ENCODE measurements around the gene OR5AU1. TPM values are rescaled to one million over a fixed set of nuclear protein-coding genes. Genes with fewer than 3 reads are reported as not detected.

OR5AU1 gene
- total RNA-seq, 1 donor from 2014 or later: not detected

DNA sequence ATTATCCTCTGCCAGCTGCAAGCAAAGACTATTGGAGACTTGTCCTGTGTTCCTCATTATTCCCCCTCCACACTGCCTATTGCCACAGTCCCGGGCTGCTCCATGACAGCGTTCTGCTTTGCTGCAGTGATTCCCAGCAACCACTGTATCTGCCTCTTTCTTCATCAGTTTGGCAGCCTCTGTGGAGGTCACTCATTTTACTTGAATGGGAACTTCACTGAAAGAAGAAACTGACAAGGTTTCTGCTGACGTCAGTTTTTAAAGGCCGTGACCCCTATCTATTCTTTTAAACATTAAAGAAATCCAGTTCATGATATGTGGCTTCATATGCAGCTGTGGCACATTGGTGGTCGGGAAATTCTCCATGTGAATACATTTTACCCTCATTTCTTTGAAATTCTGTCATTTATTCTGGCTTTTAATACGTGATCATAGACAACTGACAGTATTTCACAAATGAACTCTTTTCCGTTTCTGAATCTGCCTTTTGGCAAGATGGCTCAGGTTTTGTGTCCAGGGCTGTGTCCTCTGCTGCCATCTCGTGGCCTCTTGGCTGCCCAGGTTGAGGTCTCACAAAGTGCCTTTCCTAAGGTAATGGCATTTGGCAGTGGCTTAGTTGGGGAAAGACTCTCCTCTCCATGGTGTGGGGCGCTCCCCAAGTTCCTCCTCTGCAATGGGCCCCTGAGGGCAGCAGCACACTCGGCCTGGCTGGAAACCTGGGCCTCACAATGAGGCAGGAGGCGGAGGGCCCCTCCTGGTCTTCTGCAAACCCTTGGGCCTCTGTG is 49.2 kb downstream of the OR5AU1 start:
- TF ChIP-seq, protein P1, sequence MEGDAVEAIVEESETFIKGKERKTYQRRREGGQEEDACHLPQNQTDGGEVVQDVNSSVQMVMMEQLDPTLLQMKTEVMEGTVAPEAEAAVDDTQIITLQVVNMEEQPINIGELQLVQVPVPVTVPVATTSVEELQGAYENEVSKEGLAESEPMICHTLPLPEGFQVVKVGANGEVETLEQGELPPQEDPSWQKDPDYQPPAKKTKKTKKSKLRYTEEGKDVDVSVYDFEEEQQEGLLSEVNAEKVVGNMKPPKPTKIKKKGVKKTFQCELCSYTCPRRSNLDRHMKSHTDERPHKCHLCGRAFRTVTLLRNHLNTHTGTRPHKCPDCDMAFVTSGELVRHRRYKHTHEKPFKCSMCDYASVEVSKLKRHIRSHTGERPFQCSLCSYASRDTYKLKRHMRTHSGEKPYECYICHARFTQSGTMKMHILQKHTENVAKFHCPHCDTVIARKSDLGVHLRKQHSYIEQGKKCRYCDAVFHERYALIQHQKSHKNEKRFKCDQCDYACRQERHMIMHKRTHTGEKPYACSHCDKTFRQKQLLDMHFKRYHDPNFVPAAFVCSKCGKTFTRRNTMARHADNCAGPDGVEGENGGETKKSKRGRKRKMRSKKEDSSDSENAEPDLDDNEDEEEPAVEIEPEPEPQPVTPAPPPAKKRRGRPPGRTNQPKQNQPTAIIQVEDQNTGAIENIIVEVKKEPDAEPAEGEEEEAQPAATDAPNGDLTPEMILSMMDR (IDR thresholded peaks at IDR 0.05): peak; percentile 94
- no peak for DNase-seq (ENCODE audit: low spot score)
- Mint-ChIP-seq H3K9me3 (ENCODE audit: low read depth) (no peaks in the 10 kb centered on the region), H3K4me3 (ENCODE audit: unreplicated experiment) (no peak overlapping the region), H3K36me3 (ENCODE audit: low read depth) (no peaks in the 10 kb centered on the region), H3K4me1 (ENCODE audit: low read depth) (peaks cover 48% of the 10 kb centered on the region), H3K27ac (ENCODE audit: unreplicated experiment) (peak overlapping the region; percentile 83), H3K27me3 (ENCODE audit: low read depth) (no peaks in the 10 kb centered on the region)

DNA sequence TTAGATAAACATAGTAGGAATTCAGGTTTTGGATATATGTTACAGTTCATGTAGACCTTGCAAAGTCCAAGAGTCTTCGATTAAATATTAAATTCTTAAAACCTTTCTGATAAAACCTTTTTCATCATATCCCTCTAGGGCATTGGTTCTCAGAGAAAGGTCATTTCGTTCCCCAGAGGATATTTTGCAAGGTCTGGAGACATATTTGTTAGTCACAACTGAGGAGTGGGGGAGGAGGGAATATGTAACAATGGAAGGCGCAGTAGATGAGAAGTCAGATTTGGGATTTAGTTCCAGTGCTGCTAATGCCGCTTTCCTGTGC is 49.7 kb downstream of the OR5AU1 start:
- Mint-ChIP-seq H3K27me3 (ENCODE audit: low read depth) (no peaks in the 10 kb centered on the region), H3K4me1 (ENCODE audit: low read depth) (peaks cover 49% of the 10 kb centered on the region), H3K27ac (ENCODE audit: unreplicated experiment) (peak overlapping the region; percentile 83), H3K9me3 (ENCODE audit: low read depth) (no peaks in the 10 kb centered on the region), H3K36me3 (ENCODE audit: low read depth) (no peaks in the 10 kb centered on the region), H3K4me3 (ENCODE audit: unreplicated experiment) (no peak overlapping the region)
- TF ChIP-seq, protein P1 (IDR thresholded peaks at IDR 0.05): no peak
- no peak for DNase-seq (ENCODE audit: low spot score)

DNA sequence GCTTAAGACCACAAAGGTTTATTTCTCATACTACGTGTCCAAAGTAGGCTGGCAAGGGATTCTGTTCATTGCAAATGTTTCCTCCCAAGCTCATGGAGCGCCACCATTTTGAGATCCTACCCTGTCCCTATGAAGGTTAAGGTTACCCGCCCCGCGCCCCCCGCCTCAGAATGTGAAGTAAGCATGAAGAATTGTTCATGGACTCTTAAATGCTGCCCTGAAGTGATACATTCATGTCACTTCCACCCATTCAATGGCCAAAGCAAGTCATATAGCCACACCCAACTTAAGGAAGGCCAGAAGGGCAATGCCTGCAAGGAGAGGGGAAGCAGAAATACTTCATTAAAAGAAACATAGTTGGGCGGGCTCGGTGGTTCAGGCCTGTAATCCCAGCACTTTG is 50.8 kb downstream of the OR5AU1 start:
- TF ChIP-seq, protein P1 (IDR thresholded peaks at IDR 0.05): no peak
- no peaks in the 10 kb centered on the region for H3K9me3 Mint-ChIP-seq (ENCODE audit: low read depth)
- no peak overlapping the region for H3K27ac Mint-ChIP-seq (ENCODE audit: unreplicated experiment)
- DNase-seq (ENCODE audit: low spot score): no peak
- H3K4me1 Mint-ChIP-seq (ENCODE audit: low read depth): peaks cover 52% of the 10 kb centered on the region
- no peaks in the 10 kb centered on the region for H3K27me3 Mint-ChIP-seq (ENCODE audit: low read depth)
- H3K4me3 Mint-ChIP-seq (ENCODE audit: unreplicated experiment): no peak overlapping the region
- no peaks in the 10 kb centered on the region for H3K36me3 Mint-ChIP-seq (ENCODE audit: low read depth)

Other genes starting within 250 kb of the OR5AU1 start
- not detected in 3 replicates for gene RNASE2, start 200.6 kb downstream of the OR5AU1 start, total RNA-seq
- 34.4 to 50.1 TPM (median 41.1 TPM) in 3 replicates for gene METTL17, start 166.1 kb downstream of the OR5AU1 start, total RNA-seq
- not detected in 3 replicates for gene SLC39A2, start 156.8 kb downstream of the OR5AU1 start, total RNA-seq
- gene NDRG2, start 131.0 kb downstream of the OR5AU1 start, total RNA-seq: 5.7 to 6.9 TPM (median 6.3 TPM) in 3 replicates
- not detected in 3 replicates for gene TPPP2, start 125.8 kb downstream of the OR5AU1 start, total RNA-seq
- gene RNASE13, start 121.3 kb downstream of the OR5AU1 start, total RNA-seq: not detected in 3 replicates
- not detected in 3 replicates for gene RNASE7, start 113.7 kb downstream of the OR5AU1 start, total RNA-seq
- gene RNASE8, start 98.2 kb downstream of the OR5AU1 start, total RNA-seq: not detected in 3 replicates
- 86.1 to 144 TPM (median 90.4 TPM) in 3 replicates for gene ARHGEF40, start 85.8 kb downstream of the OR5AU1 start, total RNA-seq
- 23.3 to 26.3 TPM (median 23.9 TPM) in 3 replicates for gene ZNF219, start 57.4 kb downstream of the OR5AU1 start, total RNA-seq
- gene TMEM253, start 55.0 kb downstream of the OR5AU1 start, total RNA-seq: 1.1 to 1.6 TPM (median 1.2 TPM) in 3 replicates
- 286 to 352 TPM (median 291 TPM) in 3 replicates for gene HNRNPC, start 113.4 kb upstream of the OR5AU1 start, total RNA-seq
- not detected in 3 replicates for gene RPGRIP1, start 124.0 kb upstream of the OR5AU1 start, total RNA-seq
- gene SUPT16H, start 228.0 kb upstream of the OR5AU1 start, total RNA-seq: 55.8 to 77.2 TPM (median 57.7 TPM) in 3 replicates